NCI-H1930 (cell line): ENCODE data around the gene TTC9B.
"Not testable (repeated sequence)": the region's sequence is repeated elsewhere in the genome, so short reads cannot be mapped to it uniquely, and the experiment has no call there.

Experiments
- DNase-seq, 2 experiments: peaks; one replicate each; lab custom pipeline; 2025; lab: John Stamatoyannopoulos, UW

Gene TTC9B

GRCh38 chr19:40232949-40233810 lies 15.0 kb upstream of the TTC9B start:
- DNase-seq: no peak

DNA sequence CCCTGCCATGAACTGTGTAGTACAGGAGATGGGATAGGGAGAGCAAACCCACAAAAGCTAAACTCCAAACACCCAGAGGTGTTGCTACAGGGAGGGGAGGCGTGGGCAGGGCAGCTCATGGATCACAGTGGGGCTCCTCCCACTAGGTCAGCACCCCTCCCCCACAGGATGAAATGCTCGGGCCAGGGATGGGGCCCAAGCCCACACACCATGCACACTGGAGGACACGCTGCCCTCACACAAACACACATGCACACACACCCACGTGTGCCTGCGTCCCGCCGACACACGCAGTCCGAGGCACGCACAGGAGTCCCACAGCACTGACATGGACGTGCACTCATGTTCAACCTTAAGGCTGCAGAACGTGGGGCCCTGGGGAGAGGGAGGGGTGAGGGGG lies 14.3 kb upstream of the TTC9B start:
- no peak for DNase-seq

DNA sequence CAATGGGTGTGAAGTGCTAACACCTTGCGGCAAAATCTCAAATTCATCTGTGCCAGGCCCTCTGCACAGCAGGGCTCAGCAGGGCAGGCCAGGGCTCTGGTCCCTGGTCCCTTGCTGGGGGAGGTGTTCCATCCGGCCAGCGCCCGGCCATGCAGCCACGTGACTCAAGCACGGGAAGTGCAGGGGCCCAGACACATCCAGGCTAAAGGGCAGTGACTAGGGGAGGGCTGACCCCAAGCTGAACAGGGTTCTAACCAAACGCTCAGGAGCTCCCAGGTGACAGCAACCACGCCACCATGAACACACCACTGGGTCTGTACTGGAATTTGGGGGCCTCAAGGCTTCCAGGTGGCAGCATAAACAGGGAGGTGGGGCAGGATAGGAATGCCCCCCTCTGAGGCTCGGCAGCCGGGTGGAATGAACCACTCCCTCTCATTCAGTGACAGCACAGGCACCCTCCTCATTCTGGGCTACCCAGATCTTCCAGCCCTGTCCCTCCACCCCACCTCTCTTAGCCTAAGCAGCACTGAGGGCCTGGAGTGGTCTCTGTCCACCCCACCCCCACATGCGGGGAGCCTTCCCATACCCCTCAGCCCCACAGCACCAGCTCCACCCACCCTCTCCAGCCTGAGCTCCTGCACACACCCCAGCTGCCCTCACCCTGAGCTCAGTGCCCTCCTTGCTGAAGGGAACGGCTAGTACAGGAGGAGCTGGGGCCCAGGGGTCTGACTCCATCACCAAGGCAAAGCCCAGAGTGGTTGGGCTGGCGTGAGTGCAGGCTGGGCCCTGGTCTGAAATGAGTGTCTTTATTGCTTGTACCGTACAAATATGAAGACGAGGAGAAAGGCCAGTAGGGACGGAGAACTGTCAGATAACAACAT lies 13.6 kb upstream of the TTC9B start:
- DNase-seq: no peak

DNA sequence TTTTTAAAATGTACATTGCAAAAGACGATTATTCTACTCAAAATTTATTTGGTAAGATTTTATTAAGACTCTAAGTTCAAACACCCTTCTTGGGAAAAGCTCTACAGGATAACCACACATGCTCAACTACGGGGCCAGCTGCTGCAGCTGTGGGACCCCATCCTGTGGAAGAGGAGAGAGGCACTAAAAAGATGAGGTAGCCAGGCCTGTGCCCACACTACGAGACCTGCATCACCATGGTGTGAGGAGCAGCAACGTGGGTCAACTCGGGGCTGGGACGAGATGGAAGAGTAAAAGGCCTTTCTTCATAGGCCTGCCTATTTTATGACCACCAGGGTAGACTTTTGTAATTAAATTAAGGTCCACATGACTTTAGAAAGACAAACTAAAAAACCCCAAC lies 12.9 kb upstream of the TTC9B start:
- no peak for DNase-seq

GRCh38 chr19:40229926-40230417 lies 11.8 kb upstream of the TTC9B start:
- no peak for DNase-seq

DNA sequence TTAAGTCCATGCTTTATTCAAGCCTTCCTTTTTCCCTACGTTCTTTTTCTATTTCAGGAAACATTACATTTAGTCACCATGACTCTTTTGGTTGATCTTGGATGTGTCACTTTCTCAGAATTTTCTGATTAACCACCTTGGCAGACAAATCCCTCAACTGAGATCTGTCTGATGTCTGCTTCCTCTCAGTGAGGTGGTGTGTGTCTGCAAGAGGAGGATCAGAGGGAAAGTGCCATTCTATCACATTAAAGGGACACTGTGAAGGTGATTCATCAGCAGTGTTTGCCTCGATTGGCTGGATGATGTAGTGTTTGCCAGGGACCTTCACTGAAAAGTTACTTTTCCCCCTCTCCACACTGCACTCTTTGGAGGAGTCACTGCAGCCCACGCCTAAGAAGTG lies 11.3 kb upstream of the TTC9B start:
- DNase-seq: no peak

DNA sequence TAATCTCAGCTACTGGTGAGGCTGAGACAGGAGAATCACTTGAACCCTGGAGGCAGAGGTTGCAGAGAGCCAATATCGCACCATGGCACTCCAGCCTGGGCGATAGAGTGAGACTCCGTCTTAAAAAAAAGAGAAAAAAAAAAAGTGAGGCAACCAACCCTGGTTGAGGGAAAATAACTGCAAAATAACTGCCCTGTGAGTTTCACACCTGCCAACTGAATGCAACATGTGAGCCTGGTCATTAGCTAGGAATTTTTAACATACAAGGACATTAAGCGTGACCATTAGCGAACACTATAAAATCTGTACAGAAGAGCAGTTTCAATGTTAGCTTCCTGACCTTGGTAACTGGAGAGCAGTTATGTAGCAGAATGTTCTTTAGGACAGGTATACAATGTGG lies 10.7 kb upstream of the TTC9B start:
- DNase-seq: no peak

GRCh38 chr19:40228346-40228745 lies 10.2 kb upstream of the TTC9B start:
- DNase-seq: no peak

- no peak for DNase-seq
Measured at GRCh38 chr19:40225440-40226305, 7.5 kb upstream of the TTC9B start.

DNA sequence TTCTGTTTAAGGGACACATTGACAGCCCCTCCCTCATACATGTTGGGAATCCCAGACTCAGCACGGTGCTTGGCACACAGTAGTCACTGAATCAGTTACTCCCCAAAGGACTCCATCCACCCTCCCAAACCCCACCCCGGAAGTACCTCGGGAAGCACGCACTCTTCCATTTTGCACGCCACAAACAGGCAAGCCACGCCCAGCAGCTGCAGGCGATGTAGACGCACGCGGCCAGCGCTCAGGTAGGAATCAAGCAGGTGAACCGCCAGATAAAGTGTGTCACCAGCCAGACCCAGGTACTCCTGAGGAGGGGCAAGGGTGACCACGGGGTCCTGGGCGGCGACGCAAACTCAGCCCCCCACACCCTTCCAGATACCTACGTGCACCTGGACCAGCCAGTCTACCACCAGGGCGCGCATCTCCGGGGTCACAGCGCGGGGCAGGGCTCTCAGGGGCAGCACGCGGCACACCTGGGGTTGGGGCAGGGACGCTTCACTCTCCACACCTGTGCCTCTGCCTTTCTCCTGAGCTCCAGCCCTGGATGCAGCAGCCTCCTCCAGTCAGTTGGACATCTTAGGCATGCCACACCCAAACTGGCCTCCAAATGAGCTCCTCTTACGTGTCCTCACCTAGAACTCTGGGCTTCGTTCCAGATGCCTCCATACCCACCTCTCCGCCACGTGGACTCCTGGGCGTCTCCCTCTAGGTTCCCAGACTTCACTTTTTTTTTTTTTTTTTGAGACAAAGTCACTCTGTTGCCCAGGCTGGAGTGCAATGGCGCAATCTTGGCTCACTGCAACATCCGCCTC lies 6.4 kb upstream of the TTC9B start:
- DNase-seq: no peak

DNA sequence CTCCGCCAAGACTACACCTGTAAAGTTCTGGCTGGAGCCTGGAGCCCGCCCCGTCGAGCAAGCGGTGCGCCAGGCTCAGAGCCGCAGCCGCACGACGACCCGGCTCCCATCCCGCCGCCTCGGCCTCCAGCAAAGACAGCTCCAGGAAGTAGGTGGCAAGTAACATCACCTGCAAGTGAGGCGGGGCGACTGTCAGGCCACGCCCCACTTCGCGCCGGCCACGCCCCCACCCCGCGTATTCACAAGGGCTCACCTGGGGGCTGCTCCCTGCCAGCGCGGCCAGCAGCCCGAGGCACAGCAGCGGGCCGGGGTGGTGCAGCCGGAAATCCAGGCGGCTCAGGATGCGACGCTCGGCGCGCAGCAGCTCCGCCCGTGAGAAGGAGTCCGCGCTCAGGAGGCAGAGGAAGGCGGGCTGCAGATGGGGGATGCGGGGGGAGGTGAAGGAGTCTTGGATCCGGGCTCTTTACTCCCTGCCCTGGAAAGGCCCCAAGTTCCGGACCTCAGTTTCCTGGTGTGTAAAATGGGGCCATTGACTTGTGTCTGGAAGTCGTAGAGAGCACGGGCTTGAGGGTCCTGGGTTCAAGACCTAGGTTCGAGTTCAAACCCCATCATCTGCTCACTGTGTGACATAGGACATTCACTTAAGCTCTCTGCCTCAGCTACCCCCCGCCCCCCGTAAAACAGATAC lies 5.1 kb upstream of the TTC9B start:
- no peak for DNase-seq

GRCh38 chr19:40221858-40222619 lies 3.9 kb upstream of the TTC9B start:
- DNase-seq: peak; percentile 57 to 70

DNA sequence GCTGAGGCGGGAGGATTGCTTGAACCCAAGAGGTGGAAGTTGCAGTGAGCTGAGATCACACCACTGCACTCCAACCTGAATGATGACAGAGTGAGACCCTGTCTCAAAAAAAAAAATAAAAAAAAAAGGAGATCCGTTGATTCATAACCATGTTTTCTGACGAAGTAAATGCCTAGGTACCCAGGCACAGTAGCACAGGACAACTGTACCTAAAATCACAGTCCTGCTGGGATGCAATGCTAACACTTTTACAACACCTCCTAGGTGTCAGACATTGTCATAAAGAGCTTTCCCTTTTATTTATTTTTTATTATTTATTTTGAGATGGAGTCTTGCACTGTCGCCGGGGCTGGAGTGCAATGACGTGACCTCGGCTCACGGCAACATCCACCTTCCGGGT lies 2.5 kb upstream of the TTC9B start:
- DNase-seq: no peak

GRCh38 chr19:40219721-40220276 lies 1.6 kb upstream of the TTC9B start:
- no peak for DNase-seq

DNA sequence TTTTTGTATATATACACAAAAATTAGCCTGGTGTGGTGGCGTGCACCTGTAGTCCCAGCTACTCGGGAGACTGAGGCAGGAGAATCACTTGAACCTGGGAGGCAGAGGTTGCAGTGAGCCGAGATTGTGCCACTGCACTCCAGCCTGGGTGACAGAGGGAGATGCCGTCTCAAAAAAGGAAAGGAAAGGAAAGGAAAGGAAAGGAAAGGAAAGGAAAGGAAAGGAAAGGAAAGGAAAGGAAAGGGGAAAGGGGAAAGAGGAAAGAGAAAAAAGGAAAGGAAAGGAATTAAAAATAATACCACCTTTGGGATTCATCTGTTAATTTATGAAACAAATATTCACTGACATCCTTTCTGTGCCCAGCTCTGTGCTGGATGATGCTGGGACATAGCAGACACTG lies 845 bp upstream of the TTC9B start:
- DNase-seq: not testable (repeated sequence)

DNA sequence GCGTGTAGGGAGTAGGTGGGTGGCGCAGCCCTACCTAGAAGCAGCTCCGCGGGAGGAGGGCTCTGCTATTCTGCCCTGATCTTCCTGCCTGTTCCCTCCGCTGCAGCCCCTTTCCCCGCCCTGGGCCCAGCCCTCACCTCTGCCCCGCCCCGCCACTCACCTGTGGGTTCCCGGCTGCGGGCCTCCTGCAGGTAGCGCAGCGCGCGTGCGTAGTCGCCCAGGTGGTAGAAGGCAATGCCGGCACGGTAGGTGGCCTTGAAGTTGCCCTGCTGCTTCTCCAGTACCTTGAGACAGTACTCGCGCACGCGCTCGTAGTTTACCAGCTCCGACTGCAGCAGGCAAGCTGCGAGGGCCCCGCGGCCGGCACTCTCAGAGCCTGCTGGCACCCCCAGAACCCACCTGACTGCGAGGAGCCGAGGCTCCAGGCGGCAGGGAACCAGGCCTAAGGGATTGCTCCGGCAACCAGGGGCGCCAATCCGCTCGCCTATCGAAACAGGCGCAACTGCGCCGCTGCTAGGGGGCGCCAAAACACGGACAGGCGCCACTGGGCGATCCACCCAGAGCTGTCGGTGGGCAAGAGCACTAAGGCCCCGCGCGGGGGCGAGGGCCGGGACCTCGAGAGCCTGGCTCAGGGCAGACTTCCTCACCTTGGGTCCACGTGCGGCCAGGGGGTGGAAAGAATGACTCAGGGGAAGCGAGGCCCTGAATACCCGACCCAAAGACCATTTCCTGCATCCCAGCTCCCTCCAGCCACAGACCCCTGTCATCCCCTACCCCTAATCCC lies 965 bp downstream of the TTC9B start:
- DNase-seq: peak; percentile 74 to 86

GRCh38 chr19:40216777-40217026 lies 1.5 kb downstream of the TTC9B start:
- DNase-seq: no peak

DNA sequence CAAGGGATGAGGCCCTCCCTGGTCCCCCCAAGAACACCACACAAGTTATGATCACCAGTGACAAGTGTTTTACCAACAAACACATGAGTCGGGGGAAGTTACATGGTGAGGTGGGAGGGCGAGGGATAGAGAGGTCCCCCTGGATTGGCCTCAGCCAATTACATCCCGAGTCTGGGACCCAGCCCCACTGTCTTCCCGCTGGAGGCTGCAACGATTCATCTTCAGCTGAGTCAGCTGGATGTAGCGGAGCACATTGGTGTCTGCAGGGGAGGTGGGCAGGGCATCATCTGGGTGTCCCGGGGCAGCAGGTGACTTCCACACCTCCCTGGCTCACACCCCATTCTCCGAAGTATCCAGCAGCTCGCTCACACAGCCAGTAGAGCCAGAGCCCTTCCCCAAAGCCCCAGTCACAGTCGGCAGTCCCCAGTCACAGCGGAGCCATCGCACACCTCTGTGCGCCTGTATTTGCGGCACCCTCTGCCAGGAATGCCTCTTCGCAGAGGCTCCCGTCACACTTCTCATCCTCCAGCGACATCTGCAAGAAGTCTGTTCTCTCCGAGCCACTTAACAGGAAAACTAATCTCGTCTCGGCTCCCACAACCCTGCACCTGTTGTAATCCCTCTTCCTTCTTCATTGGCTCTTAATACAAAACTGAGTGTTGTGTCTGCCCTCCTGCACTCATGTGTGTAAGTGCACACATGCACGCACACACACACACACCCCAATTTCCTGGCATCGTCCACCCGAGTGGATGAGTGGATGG lies 2.0 kb downstream of the TTC9B start:
- DNase-seq: no peak
